ENCODE data around the gene REPS1.
"Not testable (repeated sequence)": the region's sequence is repeated elsewhere in the genome, so short reads cannot be mapped to it uniquely, and the experiment has no call there.

The REPS1 gene

DNA sequence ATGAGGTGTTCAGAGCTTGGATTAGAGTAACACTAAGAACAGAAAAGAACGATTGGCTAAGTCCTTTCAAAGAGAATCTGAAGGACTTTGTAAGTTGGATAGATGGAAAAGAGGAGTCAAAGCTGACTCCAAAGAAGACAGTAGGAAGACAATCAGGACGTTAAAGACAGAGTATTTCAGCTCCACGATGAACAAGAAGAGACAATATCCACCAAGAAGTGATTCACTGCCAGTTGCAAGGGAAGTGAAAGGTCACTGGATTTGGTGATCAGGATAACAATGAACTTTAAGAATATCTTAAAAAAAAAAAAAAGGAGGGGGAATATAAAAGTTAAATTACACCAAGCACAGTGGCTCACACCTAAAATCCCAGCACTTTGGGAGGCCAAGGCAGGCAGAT, 17.9 kb downstream of the REPS1 start:
- no peak for DNase-seq (ENCODE audit: low read depth)

DNA sequence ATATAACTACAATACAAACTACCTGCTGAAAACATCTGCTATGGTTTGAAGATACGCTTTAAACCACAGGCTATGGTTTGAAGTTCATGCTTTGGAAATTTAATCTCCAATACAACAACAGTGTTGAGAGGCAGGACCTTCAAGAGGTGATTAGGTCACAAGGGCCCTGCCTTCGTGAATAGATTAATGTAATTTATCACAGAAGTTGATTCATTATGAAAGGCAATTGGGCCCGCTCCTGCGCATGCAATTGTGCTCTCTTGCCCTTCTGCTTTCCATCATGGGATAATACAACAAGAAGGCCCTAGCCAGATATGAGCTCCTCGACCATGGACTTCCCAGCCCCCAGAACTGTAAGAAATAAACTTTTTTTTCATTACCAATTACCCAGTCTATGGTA, 21.2 kb downstream of the REPS1 start:
- no peak for DNase-seq (ENCODE audit: low read depth)

DNA sequence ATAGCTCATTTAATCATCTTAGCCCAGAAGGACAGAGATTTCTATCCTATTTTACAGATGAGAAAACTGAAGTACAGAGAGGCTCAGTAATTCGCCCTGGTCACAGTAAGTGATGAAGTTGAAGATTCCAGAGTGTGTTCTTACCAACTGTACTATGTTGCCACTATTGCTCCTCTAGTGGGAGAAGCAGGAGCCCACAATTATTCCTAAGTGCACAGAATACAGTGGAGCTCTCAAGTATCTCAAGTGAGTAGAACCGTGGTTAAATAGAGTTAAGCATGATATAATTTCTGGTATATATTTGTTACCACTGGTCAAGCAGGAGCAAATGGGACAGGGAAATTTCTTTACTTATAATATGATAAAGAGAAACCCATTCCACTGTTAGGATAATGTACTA, 22.1 kb downstream of the REPS1 start:
- no peak for DNase-seq (ENCODE audit: low read depth)

DNA sequence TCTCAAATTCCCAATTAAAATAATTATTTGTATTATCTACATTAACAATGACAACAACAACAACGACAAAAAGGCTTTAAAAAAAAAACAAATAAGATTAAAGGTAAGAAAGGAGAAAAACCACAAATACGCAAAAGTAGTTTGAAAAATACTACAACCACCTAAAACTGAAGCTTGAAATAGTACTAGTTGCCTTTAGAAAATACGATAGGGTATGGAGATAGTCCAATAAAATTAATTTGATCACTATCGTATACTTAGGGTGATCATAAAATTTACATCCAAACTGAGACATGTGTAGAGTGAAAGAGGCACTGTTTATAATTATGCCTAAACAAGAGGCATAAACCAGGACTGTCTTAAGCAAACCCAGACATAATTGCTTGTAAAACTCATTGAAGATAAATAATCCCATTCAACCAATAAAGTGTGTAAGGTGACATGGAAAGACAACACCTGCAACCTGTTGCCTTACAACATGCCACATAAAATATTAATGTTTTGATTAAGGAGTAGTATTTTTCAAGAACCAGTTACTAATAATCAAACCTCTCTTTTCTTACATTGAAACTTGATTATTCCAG, 22.7 kb downstream of the REPS1 start:
- DNase-seq (ENCODE audit: low read depth) = no peak

DNA sequence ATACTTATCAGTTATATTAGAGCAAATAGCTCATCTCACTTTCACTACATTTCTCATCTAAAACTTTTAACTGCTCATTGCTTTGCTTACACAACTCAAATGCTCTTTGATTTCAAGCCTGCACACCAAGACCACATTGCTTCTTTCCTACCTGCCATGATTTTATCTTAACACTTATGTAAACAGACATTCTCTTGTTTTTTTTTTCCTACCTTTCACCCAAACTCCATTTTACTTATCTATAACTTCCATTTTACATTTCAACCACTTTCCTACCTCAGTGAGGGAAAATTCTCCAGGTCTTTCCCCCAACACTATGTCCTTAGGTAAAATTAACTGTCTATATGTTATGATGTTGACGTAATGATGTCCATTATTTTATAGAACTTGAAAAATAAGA, 24.0 kb downstream of the REPS1 start:
- no peak for DNase-seq (ENCODE audit: low read depth)

DNA sequence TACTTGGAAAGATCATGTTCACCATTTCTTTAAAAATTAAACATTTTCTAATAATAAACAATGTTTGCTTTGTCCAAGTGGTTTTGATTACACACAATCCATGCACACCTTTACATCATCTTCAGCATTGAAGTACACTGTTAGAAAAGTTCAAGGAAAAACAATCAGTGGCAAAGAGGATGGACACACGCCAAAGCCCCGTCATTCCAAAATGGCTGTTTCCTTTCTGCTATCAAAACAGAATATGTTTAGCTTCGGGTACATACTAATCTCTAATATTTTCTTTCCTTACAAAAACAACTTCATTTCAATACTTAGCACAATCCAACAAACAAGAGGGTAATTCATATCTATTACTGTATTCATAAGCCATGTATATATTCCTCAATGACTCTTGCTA, 24.5 kb downstream of the REPS1 start:
- DNase-seq (ENCODE audit: low read depth) = no peak

DNA sequence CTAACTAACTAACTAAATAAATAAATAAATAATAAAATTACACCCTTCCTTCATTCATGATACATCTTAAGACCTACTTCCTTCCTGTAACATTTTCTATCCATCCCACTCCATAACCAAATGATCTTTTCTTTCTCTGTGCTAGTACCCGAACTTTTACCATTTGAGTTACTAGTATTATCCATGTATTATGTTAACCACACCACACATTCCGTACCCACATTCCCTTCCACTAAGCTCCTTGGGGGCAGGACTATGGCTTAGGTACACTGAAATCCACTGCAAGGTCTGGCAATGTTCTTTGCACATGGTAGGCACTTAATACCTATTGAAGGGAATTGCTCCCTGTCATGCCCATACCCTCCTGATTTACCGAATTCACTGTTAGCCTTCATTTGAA, 24.9 kb downstream of the REPS1 start:
- DNase-seq (ENCODE audit: low read depth) = no peak

DNA sequence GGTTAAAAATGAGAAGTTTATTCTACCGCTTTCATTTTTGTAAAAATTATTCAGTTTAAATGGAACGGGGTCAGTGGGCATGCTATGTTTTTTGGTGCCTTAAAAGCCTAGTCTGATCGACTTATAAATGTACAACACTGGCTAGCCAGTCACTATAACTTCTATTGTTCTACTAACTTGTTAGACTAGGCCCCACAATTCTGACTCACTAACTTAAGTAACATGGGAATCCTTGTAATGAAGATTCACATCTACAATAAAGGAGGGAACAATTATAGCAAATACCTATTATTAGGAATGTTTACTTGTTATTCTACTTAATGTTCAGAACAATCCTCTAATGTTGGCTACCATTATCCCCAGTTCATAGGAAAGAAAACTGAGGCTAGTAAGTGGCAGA, 28.5 kb downstream of the REPS1 start:
- no peak for DNase-seq (ENCODE audit: low read depth)

DNA sequence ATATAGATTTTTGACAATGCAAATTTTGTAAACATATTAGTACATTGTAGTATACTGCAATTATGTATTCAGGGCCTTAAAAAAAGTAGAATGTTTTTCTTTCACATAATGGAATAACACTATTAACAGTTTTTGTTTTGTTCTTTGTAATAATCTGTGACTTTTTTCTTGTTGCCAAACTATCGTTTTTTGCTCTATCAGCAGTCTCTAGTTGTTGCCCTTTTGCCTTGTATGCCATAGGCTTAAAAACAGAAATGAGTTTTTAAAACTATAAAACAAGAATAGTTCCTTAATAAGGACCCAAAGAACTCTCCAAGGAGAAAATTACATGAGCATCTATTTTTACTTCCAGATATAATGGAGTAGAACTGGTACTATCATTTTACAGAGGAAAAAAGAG, 29.5 kb downstream of the REPS1 start:
- no peak for DNase-seq (ENCODE audit: low read depth)

DNA sequence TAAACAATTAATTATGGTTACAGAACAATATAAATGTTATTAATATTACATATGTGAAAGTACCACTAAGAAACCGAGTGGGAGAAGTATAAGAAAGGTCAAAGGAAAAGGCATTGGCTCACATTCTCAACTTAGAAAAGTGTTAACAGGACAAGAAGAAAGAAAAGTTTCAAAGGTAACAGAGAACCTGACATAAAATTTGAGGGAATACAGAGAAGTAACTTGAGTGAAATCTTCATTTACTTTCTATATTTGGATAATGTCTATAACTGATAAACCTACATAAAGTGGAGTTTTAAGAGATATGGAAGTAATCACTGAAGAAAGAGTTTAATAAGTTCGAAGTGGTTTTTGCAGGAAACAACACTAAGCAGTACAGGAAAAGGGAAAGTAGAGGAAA, 30.1 kb downstream of the REPS1 start:
- no peak for DNase-seq (ENCODE audit: low read depth)

DNA sequence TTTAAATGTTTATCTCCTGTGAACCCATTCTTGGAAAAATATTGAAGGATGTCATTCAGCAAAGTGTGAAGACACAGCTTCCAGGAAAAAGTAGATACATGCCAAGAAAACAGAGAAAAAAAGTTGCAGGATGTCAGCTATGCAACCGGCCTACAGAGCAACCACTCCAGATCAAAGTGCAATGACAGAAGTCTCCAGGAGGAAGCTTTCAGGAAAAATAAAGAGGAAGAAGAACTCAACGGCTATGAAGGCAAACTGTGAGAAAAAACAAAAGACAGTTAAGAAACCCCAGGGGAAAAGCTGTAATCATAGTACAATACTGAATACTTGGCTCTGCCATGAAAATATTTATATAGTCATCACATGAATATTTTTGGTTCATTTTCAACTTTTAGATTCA, 30.6 kb downstream of the REPS1 start:
- DNase-seq (ENCODE audit: low read depth) = no peak

DNA sequence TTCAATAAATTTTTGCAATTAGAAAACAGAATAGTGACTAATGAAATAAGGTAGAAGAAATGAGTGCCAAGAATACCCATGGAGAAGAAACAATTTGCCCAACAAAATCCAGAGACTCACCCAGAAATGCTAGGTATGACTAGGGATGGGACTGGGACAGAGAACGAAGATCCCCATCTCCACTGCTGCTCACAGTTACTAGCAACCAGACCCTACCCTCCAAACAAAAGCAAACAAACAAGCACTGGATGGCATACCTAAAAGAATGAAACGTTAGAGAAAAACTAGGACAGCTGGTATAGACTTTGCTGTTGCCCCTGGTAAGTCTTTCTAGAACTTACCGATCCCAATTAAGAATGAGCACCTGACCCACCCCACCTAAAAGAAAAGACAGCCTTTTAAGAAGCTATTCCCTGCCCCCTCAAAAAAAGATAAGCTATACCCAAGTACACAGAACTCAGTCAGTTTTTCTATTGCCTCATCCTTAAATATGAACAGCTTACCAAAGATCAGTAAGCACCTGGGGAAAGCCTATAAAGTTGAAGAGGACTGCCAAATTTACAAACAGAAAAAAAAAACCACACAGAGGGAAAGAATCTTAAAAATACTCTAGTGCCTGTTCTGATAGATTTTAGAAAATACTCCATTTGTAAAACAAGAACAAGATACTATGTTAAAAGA, 31.7 kb downstream of the REPS1 start:
- DNase-seq (ENCODE audit: low read depth) = no peak

DNA sequence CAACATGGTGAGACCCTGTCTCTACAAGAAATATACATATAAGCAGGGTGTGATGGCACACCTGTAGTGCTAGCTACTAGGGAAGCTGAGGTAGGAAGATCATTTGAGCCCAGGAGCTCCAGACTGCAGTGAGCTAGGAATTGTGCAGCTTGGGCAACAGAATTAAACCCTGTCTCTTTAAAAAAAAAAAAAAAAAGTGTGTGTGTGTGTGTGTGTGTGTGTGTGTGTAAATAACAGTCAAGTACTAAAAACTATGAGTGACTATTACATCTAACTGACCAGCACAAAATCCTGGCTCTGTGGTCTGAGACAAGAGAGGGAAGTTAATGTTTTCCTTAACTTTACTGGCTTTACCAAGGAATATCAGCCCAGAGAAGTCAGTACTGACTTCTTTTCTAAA, 32.8 kb downstream of the REPS1 start:
- no peak for DNase-seq (ENCODE audit: low read depth)

DNA sequence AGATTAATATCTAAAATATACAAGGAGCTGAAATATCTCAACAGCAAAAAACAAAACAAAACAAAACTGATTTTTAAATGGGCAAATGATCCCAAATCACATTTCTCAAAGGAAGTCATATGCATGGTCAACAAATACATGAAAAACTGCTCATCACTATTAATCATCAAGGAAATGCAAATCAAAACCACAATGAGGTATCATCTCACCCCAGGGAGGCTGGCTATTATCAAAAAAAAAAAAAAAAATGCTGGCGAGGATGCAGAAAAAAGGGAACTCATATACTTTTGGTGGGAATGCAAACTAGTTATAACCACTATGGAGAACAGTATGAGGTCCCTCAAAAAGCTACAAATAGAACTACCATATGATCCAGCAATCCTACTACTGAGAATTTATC, 34.6 kb downstream of the REPS1 start:
- peak; percentile 53 for DNase-seq (ENCODE audit: low read depth)

DNA sequence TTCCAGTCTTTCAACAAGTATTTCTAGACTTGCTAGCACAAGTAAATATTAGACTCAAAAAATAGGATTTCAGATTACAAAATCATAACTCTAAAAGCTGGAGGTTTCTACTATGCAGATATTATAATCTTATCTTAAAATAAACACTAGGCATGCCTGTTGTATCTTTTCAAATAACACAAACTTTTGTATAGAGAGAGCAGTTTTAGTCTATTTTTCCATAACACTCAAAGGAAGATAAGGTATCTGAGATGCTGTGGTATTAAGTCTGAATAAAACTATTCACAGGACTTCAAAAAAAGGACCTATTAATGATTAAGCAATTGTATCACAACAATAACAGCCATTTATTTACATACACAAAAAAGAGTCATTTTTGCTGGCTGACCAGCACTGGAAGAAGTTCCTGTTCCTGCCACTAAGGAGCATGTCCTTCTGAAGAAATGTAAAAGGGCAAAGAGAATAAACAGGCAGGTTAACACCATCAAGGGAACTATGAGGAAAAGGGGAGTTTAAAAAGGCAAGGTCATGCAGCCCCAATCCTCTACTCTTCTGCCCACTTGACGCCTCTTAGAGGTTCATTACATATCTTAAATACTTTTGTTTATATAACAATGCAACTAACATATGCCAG, 39.4 kb downstream of the REPS1 start:
- DNase-seq (ENCODE audit: low read depth) = no peak

DNA sequence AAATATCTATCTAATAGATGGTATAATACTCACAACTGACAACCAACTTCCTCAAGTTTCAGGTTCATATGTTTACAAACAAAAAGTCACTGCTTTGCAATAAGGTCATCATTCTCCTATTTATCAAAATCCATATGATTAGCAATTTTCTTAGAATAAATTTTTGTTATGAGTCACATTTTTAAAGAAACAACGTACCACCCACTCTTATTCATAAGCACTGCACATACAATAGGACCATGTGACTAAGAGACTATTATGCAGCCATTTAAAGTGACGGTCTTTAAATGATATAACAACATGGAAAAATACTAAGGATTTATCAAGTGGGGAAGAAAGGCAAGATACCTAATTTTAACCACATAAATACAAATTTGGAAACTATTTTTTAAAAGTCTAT, 40.0 kb downstream of the REPS1 start:
- DNase-seq (ENCODE audit: low read depth) = no peak

DNA sequence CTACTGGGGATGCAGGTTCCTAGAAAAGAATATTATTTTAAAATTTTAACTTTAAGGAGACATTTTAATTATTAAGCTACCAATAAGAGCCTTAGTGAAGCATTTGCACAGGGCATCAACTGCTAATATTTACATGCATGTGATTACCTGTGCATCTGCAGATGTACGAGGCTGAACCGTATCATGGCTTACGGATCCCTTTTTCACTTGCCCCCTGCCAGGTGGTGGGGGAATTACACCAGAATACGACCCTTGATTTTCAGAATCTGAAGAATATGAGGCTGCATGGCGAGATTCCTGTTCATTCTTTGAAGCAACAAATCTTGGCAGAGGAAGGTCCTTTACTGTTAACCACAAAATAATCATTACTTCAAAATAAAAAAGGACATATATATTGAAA, 42.7 kb downstream of the REPS1 start:
- DNase-seq (ENCODE audit: low read depth) = no peak

DNA sequence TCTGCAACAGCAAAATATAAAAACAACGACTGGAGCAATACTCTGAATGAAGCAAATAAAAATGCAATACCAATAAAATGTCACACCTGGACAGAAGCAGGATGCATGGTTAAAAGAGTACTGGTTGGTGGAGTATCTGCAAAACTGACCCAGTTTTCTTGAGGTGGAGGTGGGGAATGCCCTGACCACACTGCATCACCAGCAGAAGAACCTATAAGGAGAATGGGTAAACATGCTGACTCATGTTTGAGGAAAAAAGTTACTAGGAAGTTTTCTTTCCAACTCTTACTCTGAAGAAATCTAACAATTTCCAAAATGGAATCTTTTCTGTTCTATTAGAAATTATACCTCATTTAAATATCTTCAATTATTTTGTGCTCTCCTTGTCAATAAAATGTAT, 43.6 kb downstream of the REPS1 start:
- peak; percentile 90 for DNase-seq (ENCODE audit: low read depth)

DNA sequence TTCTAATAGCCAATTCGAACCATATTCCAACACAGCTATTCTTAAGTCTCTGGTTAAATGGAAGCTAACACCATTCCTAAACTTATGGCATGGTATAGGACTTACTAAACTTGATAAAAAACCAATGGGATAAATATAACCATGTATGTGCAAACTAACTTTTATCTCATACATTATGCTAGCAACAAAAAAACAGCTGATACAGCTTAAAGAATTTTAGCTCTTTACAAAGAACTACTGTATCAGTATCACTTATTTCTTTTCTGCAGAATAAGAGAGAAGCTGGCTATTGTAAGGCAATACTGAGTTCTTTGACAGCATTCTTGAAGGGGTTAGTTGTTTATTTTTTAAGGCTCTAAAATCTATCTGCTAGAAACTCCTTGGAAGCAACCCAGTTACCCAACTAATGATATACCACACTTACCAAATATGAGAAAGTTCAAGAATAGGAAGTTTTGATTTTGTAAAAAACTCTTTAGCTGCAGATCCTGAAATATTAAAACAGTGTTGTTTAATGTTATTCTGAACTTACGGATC, 44.9 kb downstream of the REPS1 start:
- peak; percentile 51 for DNase-seq (ENCODE audit: low read depth)

DNA sequence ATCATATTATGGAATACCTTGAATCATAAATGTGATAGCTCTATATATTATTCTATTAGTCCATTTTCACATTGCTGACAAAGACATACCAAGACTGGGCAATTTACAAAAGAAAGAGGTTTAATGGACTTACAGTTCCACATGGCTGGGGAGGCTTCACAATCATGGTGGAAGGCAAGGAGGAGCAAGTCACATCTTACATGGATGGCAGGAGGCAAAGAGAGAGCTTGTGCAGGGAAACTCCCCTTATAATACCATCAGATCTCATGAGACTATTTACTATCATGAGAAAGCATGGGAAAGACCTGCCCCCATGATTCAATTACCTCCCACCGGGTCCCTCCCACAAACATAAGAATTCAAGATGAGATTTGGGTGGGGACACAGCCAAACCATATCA, 51.2 kb downstream of the REPS1 start:
- not testable (repeated sequence) for DNase-seq (ENCODE audit: low read depth)

DNA sequence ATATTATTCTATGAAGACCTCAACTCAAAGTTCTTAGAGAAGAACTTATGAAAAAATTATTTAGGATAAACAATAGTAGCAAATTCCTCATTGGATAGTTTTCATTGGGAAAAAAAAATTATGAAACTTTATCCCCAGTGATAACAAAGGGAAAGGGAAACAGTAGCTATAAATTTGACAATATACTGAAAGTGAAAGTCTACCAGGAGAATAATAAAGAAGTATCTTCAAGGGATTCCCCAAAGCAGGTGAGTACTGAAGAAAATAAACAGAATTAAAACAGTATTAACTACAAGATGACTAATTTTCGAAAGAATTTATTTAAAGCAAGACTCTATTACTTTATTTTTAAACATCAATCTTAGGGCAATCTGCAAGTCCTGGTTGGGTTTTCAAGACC, 56.4 kb downstream of the REPS1 start:
- no peak for DNase-seq (ENCODE audit: low read depth)

DNA sequence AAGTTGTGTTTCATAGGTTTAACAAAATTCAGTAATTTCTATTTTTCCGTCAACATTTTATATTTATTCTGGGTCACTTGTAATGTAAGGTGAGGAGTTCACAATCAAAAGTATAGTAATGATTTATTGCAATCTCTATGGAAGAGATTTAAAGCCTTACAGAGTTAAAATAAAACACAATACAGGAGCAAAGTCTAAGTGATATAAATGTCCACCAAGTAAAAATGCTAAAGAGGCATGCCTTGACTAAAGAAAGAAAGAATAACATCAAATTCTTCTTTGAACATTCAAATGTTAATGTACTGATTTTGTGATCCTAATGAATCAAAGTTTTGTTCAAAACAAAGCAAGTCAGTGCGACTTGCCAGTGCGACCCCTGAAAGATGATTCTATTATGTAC, 61.5 kb downstream of the REPS1 start:
- no peak for DNase-seq (ENCODE audit: low read depth)

DNA sequence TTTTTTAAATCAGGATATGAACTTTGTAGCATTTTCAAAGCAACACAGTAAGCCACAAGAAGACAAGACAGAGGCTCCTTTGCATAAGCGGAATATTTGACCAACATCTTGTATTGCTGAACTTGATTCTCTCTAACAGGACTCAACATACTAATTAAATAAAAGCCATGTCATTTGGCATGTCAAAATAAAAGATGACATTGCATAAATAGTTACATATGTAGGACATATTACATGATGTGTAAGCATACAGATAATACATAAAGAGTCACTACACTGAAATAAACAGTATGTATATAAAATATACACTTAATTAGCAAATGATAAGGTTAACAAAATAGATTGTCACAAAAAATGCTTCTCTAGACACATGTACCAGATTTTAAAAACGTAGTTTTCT, 62.2 kb downstream of the REPS1 start:
- no peak for DNase-seq (ENCODE audit: low read depth)

DNA sequence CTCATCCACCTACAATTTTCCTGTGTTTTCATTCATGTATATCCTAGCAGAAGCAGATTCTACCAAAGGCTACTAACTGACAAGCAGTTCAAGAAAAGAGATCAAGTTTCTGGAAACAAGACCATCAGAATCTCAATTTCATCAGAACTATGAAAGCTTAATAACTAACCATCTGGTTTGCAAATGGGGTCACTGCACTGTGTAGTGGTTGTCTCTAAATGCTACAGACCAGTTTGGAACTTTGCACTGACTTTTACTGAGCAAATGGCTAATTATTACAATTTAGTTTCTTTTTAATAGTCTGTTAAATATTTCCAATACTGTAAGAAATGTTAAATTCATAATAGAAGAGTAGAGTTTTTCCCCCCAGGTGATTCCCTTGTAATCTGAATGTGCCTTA, 64.5 kb downstream of the REPS1 start:
- DNase-seq (ENCODE audit: low read depth) = no peak
